GM12872 (cell line): ENCODE measurements around the gene ZNF513.

Source experiments
- TF ChIP-seq, protein P1 (sequence below): IDR thresholded peaks from 3 replicates; pipeline ENCODE4 v1.5.1; 2011; ENCODE audit warnings: low read depth, mild to moderate bottlenecking, low read length, moderate library complexity; ENCODE audit not compliant: insufficient read depth

Gene ZNF513, protein sequence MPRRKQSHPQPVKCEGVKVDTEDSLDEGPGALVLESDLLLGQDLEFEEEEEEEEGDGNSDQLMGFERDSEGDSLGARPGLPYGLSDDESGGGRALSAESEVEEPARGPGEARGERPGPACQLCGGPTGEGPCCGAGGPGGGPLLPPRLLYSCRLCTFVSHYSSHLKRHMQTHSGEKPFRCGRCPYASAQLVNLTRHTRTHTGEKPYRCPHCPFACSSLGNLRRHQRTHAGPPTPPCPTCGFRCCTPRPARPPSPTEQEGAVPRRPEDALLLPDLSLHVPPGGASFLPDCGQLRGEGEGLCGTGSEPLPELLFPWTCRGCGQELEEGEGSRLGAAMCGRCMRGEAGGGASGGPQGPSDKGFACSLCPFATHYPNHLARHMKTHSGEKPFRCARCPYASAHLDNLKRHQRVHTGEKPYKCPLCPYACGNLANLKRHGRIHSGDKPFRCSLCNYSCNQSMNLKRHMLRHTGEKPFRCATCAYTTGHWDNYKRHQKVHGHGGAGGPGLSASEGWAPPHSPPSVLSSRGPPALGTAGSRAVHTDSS

DNA sequence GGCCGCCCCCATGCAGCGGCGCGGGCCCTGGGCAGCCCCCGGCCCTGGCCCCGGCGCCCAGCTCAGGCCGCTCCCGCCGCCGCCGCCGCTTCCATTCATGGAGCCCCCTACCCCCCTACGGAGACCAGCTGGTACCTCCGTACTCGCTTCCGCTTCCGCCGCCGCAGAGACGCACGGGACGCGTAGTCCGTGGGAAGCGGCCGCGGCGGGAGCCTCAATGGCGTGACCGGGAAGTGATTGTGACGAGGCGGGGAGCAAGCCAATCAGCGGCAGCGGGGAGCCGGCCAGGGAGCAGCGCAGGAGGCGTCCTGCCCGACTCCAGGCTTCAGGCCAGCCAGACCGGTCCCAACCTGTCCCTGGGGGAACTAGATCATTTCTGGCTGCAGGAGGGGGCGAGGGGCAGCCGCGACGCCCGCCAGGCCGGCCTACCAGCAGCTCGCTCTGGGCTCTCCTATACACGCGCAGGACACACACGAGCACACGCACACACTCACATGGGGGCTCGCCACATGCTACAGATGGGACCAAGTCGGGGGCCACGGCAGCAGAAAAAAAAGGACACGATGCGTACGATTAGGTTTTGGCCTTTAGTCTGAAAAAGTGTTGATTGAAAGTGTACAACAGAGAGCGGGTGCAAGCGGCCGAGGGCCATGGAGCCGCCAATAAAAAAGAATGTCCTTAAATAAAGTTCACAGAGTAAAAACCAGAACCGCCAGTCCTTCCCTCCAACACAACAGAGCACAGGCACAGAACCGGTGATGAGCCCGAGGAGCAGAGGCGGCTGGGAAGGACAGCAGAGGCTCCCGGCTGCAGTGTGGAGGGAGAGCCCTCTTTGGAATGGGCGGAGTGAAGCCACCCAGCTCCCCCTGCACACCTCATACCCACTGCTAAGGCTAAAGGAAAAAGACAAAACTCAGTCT, at the start of gene ZNF513:
ZNF513 (minus strand) TSS at position 109 of the 920 bp plus-strand sequence. CDS start 208 bp downstream, outside the sequence.
- TF ChIP-seq, protein P1, sequence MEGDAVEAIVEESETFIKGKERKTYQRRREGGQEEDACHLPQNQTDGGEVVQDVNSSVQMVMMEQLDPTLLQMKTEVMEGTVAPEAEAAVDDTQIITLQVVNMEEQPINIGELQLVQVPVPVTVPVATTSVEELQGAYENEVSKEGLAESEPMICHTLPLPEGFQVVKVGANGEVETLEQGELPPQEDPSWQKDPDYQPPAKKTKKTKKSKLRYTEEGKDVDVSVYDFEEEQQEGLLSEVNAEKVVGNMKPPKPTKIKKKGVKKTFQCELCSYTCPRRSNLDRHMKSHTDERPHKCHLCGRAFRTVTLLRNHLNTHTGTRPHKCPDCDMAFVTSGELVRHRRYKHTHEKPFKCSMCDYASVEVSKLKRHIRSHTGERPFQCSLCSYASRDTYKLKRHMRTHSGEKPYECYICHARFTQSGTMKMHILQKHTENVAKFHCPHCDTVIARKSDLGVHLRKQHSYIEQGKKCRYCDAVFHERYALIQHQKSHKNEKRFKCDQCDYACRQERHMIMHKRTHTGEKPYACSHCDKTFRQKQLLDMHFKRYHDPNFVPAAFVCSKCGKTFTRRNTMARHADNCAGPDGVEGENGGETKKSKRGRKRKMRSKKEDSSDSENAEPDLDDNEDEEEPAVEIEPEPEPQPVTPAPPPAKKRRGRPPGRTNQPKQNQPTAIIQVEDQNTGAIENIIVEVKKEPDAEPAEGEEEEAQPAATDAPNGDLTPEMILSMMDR = no peak

DNA sequence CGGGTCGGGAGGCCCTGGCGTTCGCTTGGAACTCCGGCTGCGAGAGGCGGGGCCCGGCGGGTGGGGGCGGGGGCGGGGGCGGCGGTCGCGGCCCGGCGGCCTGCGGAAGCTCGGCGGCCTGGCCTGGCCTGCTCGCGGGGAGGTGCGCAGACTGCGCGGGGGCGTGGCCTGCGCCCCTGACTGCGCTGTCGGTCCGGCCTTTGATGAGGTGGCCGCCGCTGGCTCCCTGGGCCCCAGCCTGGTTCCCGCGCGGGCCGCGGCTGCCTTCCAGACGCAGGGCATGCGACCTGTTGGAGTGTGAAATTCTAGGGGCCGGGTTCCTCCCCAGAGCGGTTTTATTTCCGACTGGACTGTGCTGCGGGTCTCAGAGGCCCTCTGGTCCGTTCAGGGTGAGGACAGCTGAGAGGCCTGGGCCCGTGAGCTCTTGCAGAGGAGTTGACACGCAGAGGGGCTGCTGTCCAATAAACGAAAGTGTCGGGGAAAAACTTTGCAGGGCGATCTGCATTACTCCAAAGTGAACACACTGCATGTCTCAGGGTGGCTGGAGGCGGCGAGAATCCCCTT, 48.5 kb upstream of the ZNF513 start:
- TF ChIP-seq, protein P1 = no peak

DNA sequence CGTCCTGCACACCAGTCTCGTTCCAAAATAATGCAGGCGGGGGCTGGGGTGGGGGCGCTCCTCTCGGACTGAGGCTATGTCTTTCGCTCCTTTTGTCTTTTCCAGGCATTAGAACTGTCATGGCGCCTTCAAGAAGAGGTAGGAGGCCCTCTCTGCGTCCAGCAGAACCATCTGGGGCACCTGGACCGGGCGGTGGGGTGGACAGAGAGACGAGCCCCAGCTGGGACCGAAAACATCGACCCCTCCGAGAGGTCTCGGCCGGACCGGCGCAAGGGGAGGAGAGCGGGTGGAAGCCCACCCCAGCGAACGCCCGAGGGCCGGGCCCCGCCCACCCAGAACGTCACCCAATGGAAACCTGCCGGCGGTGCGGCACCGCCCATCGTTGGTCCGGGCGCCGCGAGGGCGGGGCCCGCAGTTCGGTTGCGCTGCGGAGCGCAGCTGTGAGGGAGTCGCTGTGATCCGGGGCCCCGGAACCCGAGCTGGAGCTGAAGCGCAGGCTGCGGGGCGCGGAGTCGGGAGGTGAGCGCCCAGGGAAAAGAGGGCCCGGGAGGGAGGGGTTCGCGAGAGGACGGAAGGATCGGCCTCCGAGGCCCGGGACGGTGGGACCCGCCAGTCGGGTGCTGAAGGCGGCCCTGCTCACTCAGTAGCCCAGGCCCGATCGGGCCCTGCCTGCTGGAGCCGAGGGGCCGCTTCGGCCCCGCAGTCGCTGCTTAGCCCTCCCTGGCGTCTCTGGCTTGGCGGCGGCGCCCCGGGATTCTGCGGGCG, 47.9 kb upstream of the ZNF513 start, which contains the start of gene NRBP1:
NRBP1 (plus strand) TSS at position 419 of the 765 bp plus-strand sequence. CDS start 4,643 bp downstream, outside the sequence.
- TF ChIP-seq, protein P1 = no peak

DNA sequence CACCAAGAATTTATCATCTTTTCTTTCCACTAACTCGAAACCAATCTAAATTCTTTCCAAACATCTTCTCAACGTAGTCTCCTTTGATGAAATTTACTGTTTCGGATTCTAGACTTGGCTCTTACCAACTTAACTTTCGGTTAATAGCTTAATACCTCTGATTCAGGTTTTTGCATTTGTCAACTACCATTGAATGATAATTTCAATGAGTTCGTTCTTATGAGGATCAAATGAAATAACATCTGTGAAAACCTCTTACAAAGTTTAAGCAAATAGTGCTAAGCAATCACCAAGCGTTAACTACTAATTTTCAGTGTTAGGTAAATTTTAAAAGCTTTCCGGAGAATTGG, 47.3 kb upstream of the ZNF513 start:
- TF ChIP-seq, protein P1 = no peak

DNA sequence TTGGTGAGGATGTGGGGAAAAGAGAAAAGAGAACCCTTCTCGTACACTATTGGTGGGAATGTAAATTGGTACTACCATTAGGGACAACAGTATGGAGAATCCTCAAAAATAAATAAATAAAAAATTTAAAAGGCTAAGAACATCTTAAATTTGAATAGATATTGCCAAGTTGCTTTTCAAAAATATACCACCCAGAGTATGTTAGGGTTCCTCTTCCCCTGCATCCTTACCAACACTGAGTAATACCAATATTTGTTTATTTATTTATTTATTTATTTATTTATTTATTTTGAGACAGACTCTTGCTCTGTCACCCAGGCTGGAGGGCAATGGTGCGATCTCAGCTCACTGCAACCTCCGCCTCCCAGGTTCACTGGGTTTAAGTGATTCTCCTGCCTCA, 42.4 kb upstream of the ZNF513 start:
- TF ChIP-seq, protein P1 = no peak

DNA sequence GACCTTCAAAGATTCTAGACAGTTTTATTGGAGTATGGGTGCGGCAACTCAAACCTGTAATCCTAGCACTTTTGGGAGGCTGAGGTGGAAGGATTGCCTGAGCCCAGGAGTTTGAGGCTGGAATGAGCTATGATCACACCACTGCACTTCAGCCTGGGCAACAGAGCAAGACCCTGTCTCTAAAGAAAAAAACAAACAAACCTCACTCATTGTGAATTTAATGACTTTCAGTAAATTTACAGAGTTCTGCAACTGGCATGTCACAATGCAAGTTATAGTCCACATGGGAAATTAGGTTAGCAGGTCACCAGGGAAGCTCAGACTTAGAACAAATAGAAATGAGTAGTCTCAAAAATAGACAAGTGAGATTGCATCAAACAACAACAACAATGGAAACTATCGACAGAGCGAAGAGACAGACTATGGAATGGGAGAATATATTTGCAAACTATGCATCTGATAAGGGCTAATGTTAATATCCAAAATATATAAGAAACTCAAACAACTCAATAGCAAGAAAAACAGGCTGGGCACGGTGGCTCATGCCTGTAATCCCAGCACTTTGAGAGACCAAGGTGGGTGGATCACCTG, 41.2 kb upstream of the ZNF513 start:
- TF ChIP-seq, protein P1 = no peak
